HEK293T (cell line): ENCODE data around the gene LMX1B.

Experiments used
- ARNT ChIP-seq: fragments of 450-650 bp; IDR thresholded peaks from 2 replicates; pipeline ENCODE4 v1.6.1; 2017; ENCODE audit warnings: mild to moderate bottlenecking
- CTBP1 ChIP-seq: fragments of 450-650 bp; IDR thresholded peaks from 2 replicates; pipeline ENCODE4 v1.6.1; 2016; ENCODE audit warnings: borderline replicate concordance
- ELF4 ChIP-seq: fragments of 450-650 bp; IDR thresholded peaks from 2 replicates; pipeline ENCODE4 v1.6.1; 2017; ENCODE audit warnings: antibody characterized with exemption
- PKNOX1 ChIP-seq: fragments of 450-650 bp; IDR thresholded peaks from 2 replicates; pipeline ENCODE4 v1.6.1; 2016
- SUZ12 ChIP-seq: fragments of 450-650 bp; IDR thresholded peaks from 2 replicates; pipeline ENCODE4 v1.6.1; 2016; ENCODE audit warnings: mild to moderate bottlenecking
- ZNF384 ChIP-seq: fragments of 450-650 bp; IDR thresholded peaks from 2 replicates; pipeline ENCODE4 v1.6.1; 2016

DNA sequence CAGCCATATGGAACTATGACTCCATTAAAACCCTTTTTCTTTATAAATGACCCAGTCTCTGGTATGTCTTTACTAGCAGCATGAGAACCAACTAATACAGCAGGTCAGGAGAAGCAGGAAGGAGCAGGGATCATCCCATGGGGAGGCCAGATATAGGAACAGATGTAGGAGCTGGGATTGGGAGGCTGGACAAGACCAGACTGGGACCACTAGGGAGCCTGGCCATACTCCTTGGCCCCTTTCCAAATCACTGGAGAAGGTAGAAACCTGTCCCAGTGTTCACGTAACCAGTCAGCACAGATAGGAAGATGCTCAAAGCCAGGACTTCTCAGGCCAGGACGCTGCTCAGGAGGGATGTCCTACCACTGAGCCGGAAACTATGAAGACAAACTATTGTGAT lies 95.5 kb downstream of the LMX1B start:
- TF ChIP-seq ZNF384 (no peak), CTBP1 (no peak), SUZ12 (no peak), ELF4 (no peak), ARNT (no peak), PKNOX1 (no peak)
